ENCODE measurements around the gene ESR2. TPM values are rescaled to one million over a fixed set of nuclear protein-coding genes. Genes with fewer than 3 reads are reported as not detected.
"Not testable (repeated sequence)": the region's sequence is repeated elsewhere in the genome, so short reads cannot be mapped to it uniquely, and the experiment has no call there.

The ESR2 gene
- total RNA-seq, 4 donors from 2014 or later = 1.4 to 1.6 (median 1.5) TPM

- DNase-seq (ENCODE audit: low spot score) (no peak), ATAC-seq (ENCODE audit: low FRiP score) (no peak)
- TF ChIP-seq CTCF (IDR thresholded peaks at IDR 0.05) = no peak
These were observed 234.5 kb downstream of the ESR2 start for GRCh38 chr14:64059454-64060198.

- DNase-seq (ENCODE audit: low spot score) (no peak), ATAC-seq (ENCODE audit: low FRiP score) (no peak)
- TF ChIP-seq CTCF (IDR thresholded peaks at IDR 0.05) = no peak
These were observed 240.2 kb downstream of the ESR2 start for GRCh38 chr14:64053694-64054669.

- ATAC-seq (ENCODE audit: low FRiP score) = no peak
These were observed 244.4 kb downstream of the ESR2 start for GRCh38 chr14:64049616-64050381.

GRCh38 chr14:64045091-64045490, 249.1 kb downstream of the ESR2 start:
- ATAC-seq (ENCODE audit: low FRiP score) (no peak), DNase-seq (ENCODE audit: low spot score) (no peak)
- TF ChIP-seq CTCF (IDR thresholded peaks at IDR 0.05) = no peak

More at GRCh38 chr14:64049616-64050381, 244.4 kb downstream of the ESR2 start:
- TF ChIP-seq CTCF (IDR thresholded peaks at IDR 0.05) = no peak
- no peak for DNase-seq (ENCODE audit: low spot score)

GRCh38 chr14:64043296-64043695, 250.9 kb downstream of the ESR2 start:
- DNase-seq (ENCODE audit: low spot score); ATAC-seq (ENCODE audit: low FRiP score): not testable (repeated sequence)

GRCh38 chr14:64040044-64040443, 254.1 kb downstream of the ESR2 start:
- ATAC-seq (ENCODE audit: low FRiP score) = no peak
- DNase-seq (ENCODE audit: low spot score) = no peak
- TF ChIP-seq CTCF (IDR thresholded peaks at IDR 0.05) = no peak

Data from omental fat pad (tissue), 4 donors.